Ovary (tissue), 3 donors: ENCODE measurements around the gene RHBG.
"Not testable (repeated sequence)": the region's sequence is repeated elsewhere in the genome, so short reads cannot be mapped to it uniquely, and the experiment has no call there.

Experiments used
- CTCF ChIP-seq, 3 donors: fragments of 450-650 bp in 2 of 3; fragments of 200-600 bp in 1 of 3; IDR thresholded peaks; one replicate each; pipeline versions ENCODE4 v1.5.1 to v1.8.0; 2016 to 2022; ENCODE audit warnings: antibody characterized with exemption in 3 of 3, mild to moderate bottlenecking in 1 of 3
- EP300 ChIP-seq: sonication (generic); formaldehyde crosslinking; IDR thresholded peaks from one replicate; pipeline ENCODE4 v1.6.1; 2017; ENCODE audit warnings: antibody characterized with exemption
- donor health status: DM: no; HTN: no; CAD: no.

DNA sequence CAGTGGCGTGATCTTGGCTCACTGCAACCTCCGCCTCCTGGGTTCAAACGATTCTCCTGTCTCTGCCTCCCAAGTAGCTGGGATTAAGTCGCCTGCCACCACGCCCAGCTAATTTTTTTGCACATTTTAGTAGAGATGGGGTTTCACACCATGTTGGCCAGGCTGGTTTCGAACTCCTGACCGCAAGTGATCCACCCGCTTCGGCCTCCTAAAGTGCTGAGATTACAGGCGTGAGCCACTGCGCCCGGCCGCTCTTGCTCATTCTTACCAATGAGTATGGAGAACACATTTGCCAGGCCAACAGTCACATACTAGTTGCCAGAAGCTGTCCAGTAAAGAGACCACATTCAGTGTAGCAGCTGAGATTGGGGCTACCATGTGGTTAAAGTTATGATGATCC lies 16.5 kb upstream of the RHBG start:
- not testable (repeated sequence) for TF ChIP-seq EP300; CTCF (IDR thresholded peaks at IDR 0.05)
